ENCODE measurements around the gene AMOTL2. TPM values are rescaled to one million over a fixed set of nuclear protein-coding genes. Genes with fewer than 3 reads are reported as not detected.

Gene AMOTL2
- total and polyA plus RNA-seq, 2 experiments from 2014 or later: 156 to 347 TPM

GRCh38 chr3:134312873-134313846 is 61.1 kb downstream of the AMOTL2 start:
- no peaks in the 10 kb centered on the region for H3K27me3 ChIP-seq (replicated peaks; ENCODE audit: insufficient read depth)
- peak overlapping the region; percentile 85 for H3K27ac ChIP-seq
- 27 to 36% methylated on average over 47 to 69 of the region's 74 CpGs for WGBS, 2 experiments (ENCODE audit: low coverage in 1 of 2, low lambda C conversion rate in 2 of 2, missing lambda C conversion rate in 2 of 2)
- no peaks in the 10 kb centered on the region for H3K79me2 ChIP-seq (ENCODE audit: insufficient read depth)
- H2AFZ ChIP-seq: peak overlapping the region; percentile 43; the same call in 1 of the 2 replicates
- TF ChIP-seq EZH2 (IDR thresholded peaks at IDR 0.05; ENCODE audit: insufficient read depth, poor library complexity, severe bottlenecking) (no peak), EZH2phosphoT487 (IDR thresholded peaks at IDR 0.05; ENCODE audit: insufficient read depth, low read depth) (no peak)
- peak; percentile 84 for DNase-seq
- H3K4me3 ChIP-seq: peak overlapping the region; percentile 75
- H3K9me2 ChIP-seq (ENCODE audit: insufficient read depth): no peaks in the 10 kb centered on the region
- peak overlapping the region; percentile 82 for H3K4me2 ChIP-seq (ENCODE audit: unreplicated experiment)
- H3K4me1 ChIP-seq (ENCODE audit: insufficient read depth): peaks cover 80% of the 10 kb centered on the region
- peaks cover 59% of the 10 kb centered on the region for H3F3A ChIP-seq (ENCODE audit: insufficient read depth)
- H3K36me3 ChIP-seq (ENCODE audit: low read depth): no peaks in the 10 kb centered on the region
- no peaks in the 10 kb centered on the region for H3K9me3 ChIP-seq (ENCODE audit: low read depth)
- in situ Hi-C loops (cut with MboI): no loop called here
- peak overlapping the region; percentile 86 for H3K9ac ChIP-seq
- H4K20me1 ChIP-seq (ENCODE audit: insufficient read depth): no peaks in the 10 kb centered on the region

- H3K9me3 ChIP-seq (ENCODE audit: low read depth): no peaks in the 10 kb centered on the region
- peak overlapping the region; percentile 85 for H3K27ac ChIP-seq
- in situ Hi-C loops (cut with MboI): no loop called here
- no peaks in the 10 kb centered on the region for H3K36me3 ChIP-seq (ENCODE audit: low read depth)
- H2AFZ ChIP-seq: no peak overlapping the region
- no peaks in the 10 kb centered on the region for H4K20me1 ChIP-seq (ENCODE audit: insufficient read depth)
- peaks cover 73% of the 10 kb centered on the region for H3K4me1 ChIP-seq (ENCODE audit: insufficient read depth)
- 90 to 91% methylated on average over 28 of the region's 28 CpGs for whole genome bisulfite sequencing, 2 experiments (ENCODE audit: low coverage in 1 of 2, low lambda C conversion rate in 2 of 2, missing lambda C conversion rate in 2 of 2)
- H3K9ac ChIP-seq: no peak overlapping the region
- peak; percentile 47 for DNase-seq
- TF ChIP-seq EZH2 (IDR thresholded peaks at IDR 0.05; ENCODE audit: insufficient read depth, poor library complexity, severe bottlenecking) (no peak), EZH2phosphoT487 (IDR thresholded peaks at IDR 0.05; ENCODE audit: insufficient read depth, low read depth) (no peak)
- no peak overlapping the region for H3K4me2 ChIP-seq (ENCODE audit: unreplicated experiment)
- no peak overlapping the region for H3K4me3 ChIP-seq
- H3K79me2 ChIP-seq (ENCODE audit: insufficient read depth): no peaks in the 10 kb centered on the region
- H3K27me3 ChIP-seq (replicated peaks; ENCODE audit: insufficient read depth): no peaks in the 10 kb centered on the region
- no peaks in the 10 kb centered on the region for H3K9me2 ChIP-seq (ENCODE audit: insufficient read depth)
- H3F3A ChIP-seq (ENCODE audit: insufficient read depth): peaks cover 59% of the 10 kb centered on the region
These were observed 62.0 kb downstream of the AMOTL2 start for GRCh38 chr3:134312072-134312872.

GRCh38 chr3:134311693-134312071 is 62.6 kb downstream of the AMOTL2 start:
- peak overlapping the region; percentile 85 for H3K27ac ChIP-seq
- peaks cover 57% of the 10 kb centered on the region for H3F3A ChIP-seq (ENCODE audit: insufficient read depth)
- peak overlapping the region; percentile 26 for H3K9ac ChIP-seq
- H3K4me3 ChIP-seq: no peak overlapping the region
- H3K79me2 ChIP-seq (ENCODE audit: insufficient read depth): no peaks in the 10 kb centered on the region
- no peaks in the 10 kb centered on the region for H4K20me1 ChIP-seq (ENCODE audit: insufficient read depth)
- TF ChIP-seq EZH2phosphoT487 (IDR thresholded peaks at IDR 0.05; ENCODE audit: insufficient read depth, low read depth): no peak
- TF ChIP-seq EZH2 (IDR thresholded peaks at IDR 0.05; ENCODE audit: insufficient read depth, poor library complexity, severe bottlenecking): no peak
- no peaks in the 10 kb centered on the region for H3K9me2 ChIP-seq (ENCODE audit: insufficient read depth)
- peaks cover 67% of the 10 kb centered on the region for H3K4me1 ChIP-seq (ENCODE audit: insufficient read depth)
- no peaks in the 10 kb centered on the region for H3K27me3 ChIP-seq (replicated peaks; ENCODE audit: insufficient read depth)
- no peak overlapping the region for H3K4me2 ChIP-seq (ENCODE audit: unreplicated experiment)
- DNase-seq: no peak
- WGBS, 2 experiments (ENCODE audit: low coverage in 1 of 2, low lambda C conversion rate in 2 of 2, missing lambda C conversion rate in 2 of 2): 63 to 65% methylated on average over 5 of the region's 5 CpGs
- no peaks in the 10 kb centered on the region for H3K9me3 ChIP-seq (ENCODE audit: low read depth)
- H2AFZ ChIP-seq: no peak overlapping the region
- in situ Hi-C loops (cut with MboI): no loop called here
- H3K36me3 ChIP-seq (ENCODE audit: low read depth): no peaks in the 10 kb centered on the region

GRCh38 chr3:134311265-134311664 is 63.0 kb downstream of the AMOTL2 start:
- H3K4me3 ChIP-seq: no peak overlapping the region
- 5 to 21% methylated on average over 2 of the region's 2 CpGs for WGBS, 2 experiments (ENCODE audit: low coverage in 1 of 2, low lambda C conversion rate in 2 of 2, missing lambda C conversion rate in 2 of 2)
- H3K27me3 ChIP-seq (replicated peaks; ENCODE audit: insufficient read depth): no peaks in the 10 kb centered on the region
- no peak overlapping the region for H3K4me2 ChIP-seq (ENCODE audit: unreplicated experiment)
- H4K20me1 ChIP-seq (ENCODE audit: insufficient read depth): no peaks in the 10 kb centered on the region
- peak; percentile 94 for DNase-seq
- peaks cover 63% of the 10 kb centered on the region for H3K4me1 ChIP-seq (ENCODE audit: insufficient read depth)
- H3K27ac ChIP-seq: peak overlapping the region; percentile 85
- no peak for TF ChIP-seq EZH2 (IDR thresholded peaks at IDR 0.05; ENCODE audit: insufficient read depth, poor library complexity, severe bottlenecking)
- no peak for TF ChIP-seq EZH2phosphoT487 (IDR thresholded peaks at IDR 0.05; ENCODE audit: insufficient read depth, low read depth)
- in situ Hi-C loops (cut with MboI): no loop called here
- H3K9me2 ChIP-seq (ENCODE audit: insufficient read depth): no peaks in the 10 kb centered on the region
- H3K9me3 ChIP-seq (ENCODE audit: low read depth): no peaks in the 10 kb centered on the region
- no peaks in the 10 kb centered on the region for H3K36me3 ChIP-seq (ENCODE audit: low read depth)
- peaks cover 53% of the 10 kb centered on the region for H3F3A ChIP-seq (ENCODE audit: insufficient read depth)
- H3K79me2 ChIP-seq (ENCODE audit: insufficient read depth): no peaks in the 10 kb centered on the region
- peak overlapping the region; percentile 26 for H3K9ac ChIP-seq
- H2AFZ ChIP-seq: no peak overlapping the region
